HepG2 (cell line): ENCODE data around the gene ADAMTS12. TPM values are rescaled to one million over a fixed set of nuclear protein-coding genes. Genes with fewer than 3 reads are reported as not detected.

Experiments used
- ATAC-seq: fragments of 200-7000 bp; cut with Tn5 transposase; 3 replicates; pipeline ENCODE4 v1.9.1; 2020; ENCODE audit warnings: mild to moderate bottlenecking, moderate library complexity
- BruUV-seq: library from RNA; stranded (reverse); fragments of 400-500 nt; replicated peaks from 2 replicates; lab custom pipeline; 2021; lab: Mats Ljungman, UMichigan
- CTCF ChIA-PET: fragments of 300-600 bp; formaldehyde crosslinking; extraction: SDS; loops from one replicate; lab custom pipeline; 2021; ENCODE audit warnings: low total read pairs, inconsistent platforms, low intra/inter-chr PET ratio; lab: Yijun Ruan, JAX
- POLR2A ChIA-PET: fragments of 350-600 bp; sonication (Branson Sonifier 250); formaldehyde crosslinking; loops from one replicate; lab custom pipeline; 2020; ENCODE audit warnings: antibody characterized with exemption, inconsistent platforms; lab: Yijun Ruan, JAX
- DNase-seq: peaks from one replicate; pipeline ENCODE4 v3.0.0-alpha.2; 2015; ENCODE audit warnings: low spot score
- FAIRE-seq: peaks from 3 replicates; lab custom pipeline; 2011; peaks lifted over from hg19 to GRCh38; lab: Jason Lieb, UNC
- H2AFZ ChIP-seq: one replicate; pipeline ENCODE4 v1.6.1; 2011; ENCODE audit warnings: low read length, inconsistent platforms
- H3K27ac ChIP-seq: fragments of 300-600 bp; 3 replicates; pipeline ENCODE4 v1.8.0; 2011; ENCODE audit warnings: mixed run types, mild to moderate bottlenecking, mixed read lengths, low read length, inconsistent platforms; ENCODE audit not compliant: insufficient read depth; ENCODE audit errors: extremely low read length
- H3K27me3 ChIP-seq, 2 experiments: fragments of 200-600 bp in 1 of 2; 2 replicates in 1 of 2; 3 replicates in 1 of 2; pipeline versions ENCODE4 v1.6.0 to v1.8.0; 2011; ENCODE audit warnings: low read length in 2 of 2, mild to moderate bottlenecking in 2 of 2, moderate library complexity in 2 of 2, inconsistent platforms in 1 of 2; ENCODE audit not compliant: insufficient read depth in 2 of 2, control insufficient read depth in 1 of 2
- H3K36me3 ChIP-seq, 2 experiments: fragments of 200-600 bp in 1 of 2; replicated peaks in 1 of 2; 2 replicates in 1 of 2; 3 replicates in 1 of 2; pipeline versions ENCODE4 v1.5.1 to v1.8.0; 2011; ENCODE audit warnings: low read length in 2 of 2, inconsistent platforms in 1 of 2; ENCODE audit not compliant: insufficient read depth in 2 of 2, control insufficient read depth in 1 of 2
- H3K4me1 ChIP-seq: 2 replicates; pipeline ENCODE4 v1.5.1; 2012; ENCODE audit warnings: low read length, inconsistent platforms; ENCODE audit not compliant: insufficient read depth
- H3K4me2 ChIP-seq: 2 replicates; pipeline ENCODE4 v1.6.0; 2011; ENCODE audit warnings: low read depth, low read length, inconsistent platforms
- H3K4me3 ChIP-seq, 3 experiments: fragments of 200-600 bp in 1 of 3; sonication (generic), shearing (Covaris generic) in 1 of 3; replicated peaks in 1 of 3; 2 replicates each; pipeline ENCODE4 v1.5.1; 2011 to 2016; ENCODE audit warnings: low read length in 3 of 3, inconsistent platforms in 2 of 3, low read depth in 2 of 3, mild to moderate bottlenecking in 2 of 3, control low read depth in 1 of 3, mixed read lengths in 1 of 3; ENCODE audit not compliant: insufficient read depth in 1 of 3
- H3K79me2 ChIP-seq: one replicate; pipeline ENCODE4 v1.6.1; 2011; ENCODE audit warnings: low read length, inconsistent platforms; ENCODE audit not compliant: insufficient read depth
- H3K9ac ChIP-seq: 2 replicates; pipeline ENCODE4 v1.6.0; 2011; ENCODE audit warnings: mild to moderate bottlenecking, low read depth, low read length, inconsistent platforms; ENCODE audit not compliant: insufficient read depth
- H3K9me3 ChIP-seq: 2 replicates; pipeline ENCODE4 v1.5.1; 2012; ENCODE audit warnings: mild to moderate bottlenecking, low read length
- H4K20me1 ChIP-seq: 2 replicates; pipeline ENCODE4 v1.6.0; 2011; ENCODE audit warnings: inconsistent platforms, mild to moderate bottlenecking, low read length, moderate library complexity; ENCODE audit not compliant: insufficient read depth
- HNRNPK ChIP-seq: fragments of 200-400 bp; formaldehyde crosslinking; IDR thresholded peaks from 2 replicates; pipeline ENCODE4 v1.6.1; 2018; ENCODE audit warnings: low read length, low read depth, moderate library complexity, mild to moderate bottlenecking; ENCODE audit not compliant: poor library complexity, severe bottlenecking
- SAP130 ChIP-seq: IDR thresholded peaks from 2 replicates; pipeline ENCODE4 v1.6.1; 2016; ENCODE audit warnings: low read depth
- ZFP36 ChIP-seq: fragments of 150-350 bp; IDR thresholded peaks from 2 replicates; pipeline ENCODE4 v1.6.1; 2018; ENCODE audit warnings: borderline replicate concordance, low read length, low read depth; ENCODE audit not compliant: partially characterized antibody
- WGBS: methylation state at CpG from one replicate; pipeline ENCODE4 v1.1.6; 2017; ENCODE audit warnings: low lambda C conversion rate; 5-methylcytosine and 5-hydroxymethylcytosine counted together
- in situ Hi-C: cut with HindIII; loops from 2 replicates; pipeline ENCODE4 v1.10.0; 2017; ENCODE audit warnings: low pct_unique_long_range_greater_than_20kb; ENCODE audit not compliant: extremely low pct_ligation_motif_present
- intact Hi-C: fragments of 100-400 bp; cut with micrococcal nuclease; formaldehyde crosslinking; loops from one replicate; pipeline ENCODE4 v1.10.0; 2022; ENCODE audit not compliant: unreplicated experiment
- polyA plus RNA-seq, 8 experiments: library from polyadenylated mRNA; depleted of rRNA in 3 of 8; stranded (reverse) in 7 of 8; unstranded in 1 of 8; fragments of >200 nt; fragmentation: Illumina TruSeq in 4 of 8; extraction: Trizol in 4 of 8; gene quantifications; 2 replicates each; pipeline versions ENCODE4 v1.2.1 to v1.2.3, GENCODE V29; 2011 to 2016; ENCODE audit warnings: low read depth in 4 of 8, missing spikeins in 1 of 8, mixed read lengths in 1 of 8; ENCODE audit not compliant: insufficient read depth in 1 of 8
- total RNA-seq, 5 experiments: library from RNA; depleted of rRNA; stranded (reverse); fragments of >200 nt; fragmentation: Illumina TruSeq; extraction: Trizol; gene quantifications; 2 replicates each; pipeline ENCODE4 v1.2.3, GENCODE V29; 2016; ENCODE audit warnings: low read depth in 1 of 5
- TF ChIP-seq, protein P1 (sequence below): sonication (generic); formaldehyde crosslinking; IDR thresholded peaks from 2 replicates; pipeline ENCODE4 v1.4.0; 2020; ENCODE audit warnings: mild to moderate bottlenecking, missing genetic modification reagents
- TF ChIP-seq, protein P2 (sequence below): sonication (generic); formaldehyde crosslinking; IDR thresholded peaks from 2 replicates; pipeline ENCODE4 v1.4.0; 2020; ENCODE audit warnings: mild to moderate bottlenecking, missing genetic modification reagents

ADAMTS12 gene
- total and polyA plus RNA-seq, 2 of the 13 experiments (the other 11 are each of a cell fraction or from before 2014, with no cell fraction given) = 0.03 TPM; not detected in 1

GRCh38 chr5:33631786-33632185, 260.0 kb downstream of the ADAMTS12 start:
- no peaks in the 10 kb centered on the region for H3K4me1 ChIP-seq
- in situ Hi-C loops (no loop called here), intact Hi-C loops (no loop called here)
- 0% methylated on average over 1 of the region's 1 CpG for WGBS
- no peak overlapping the region for H3K27ac ChIP-seq
- no peak overlapping the region for H2AFZ ChIP-seq
- H3K9me3 ChIP-seq = no peaks in the 10 kb centered on the region
- no peak overlapping the region for H3K4me2 ChIP-seq
- ATAC-seq = no peak
- H3K9ac ChIP-seq = no peak overlapping the region
- no peaks in the 10 kb centered on the region for H3K79me2 ChIP-seq
- no peak for DNase-seq
- BruUV-seq = no TSS peak
- no peaks in the 10 kb centered on the region for H4K20me1 ChIP-seq
- no peaks in the 10 kb centered on the region; a peak in 1 of 5 replicates for H3K27me3 ChIP-seq
- ChIA-PET CTCF (no interaction called here), POLR2A (no interaction called here)
- no peak overlapping the region for H3K4me3 ChIP-seq
- TF ChIP-seq SAP130 (CRISPR knock-in tag) = no peak
- TF ChIP-seq HNRNPK = no peak
- TF ChIP-seq, protein P1, sequence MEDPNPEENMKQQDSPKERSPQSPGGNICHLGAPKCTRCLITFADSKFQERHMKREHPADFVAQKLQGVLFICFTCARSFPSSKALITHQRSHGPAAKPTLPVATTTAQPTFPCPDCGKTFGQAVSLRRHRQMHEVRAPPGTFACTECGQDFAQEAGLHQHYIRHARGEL (CRISPR knock-in tag) = no peak
- TF ChIP-seq ZFP36 = no peak
- TF ChIP-seq, protein P2, sequence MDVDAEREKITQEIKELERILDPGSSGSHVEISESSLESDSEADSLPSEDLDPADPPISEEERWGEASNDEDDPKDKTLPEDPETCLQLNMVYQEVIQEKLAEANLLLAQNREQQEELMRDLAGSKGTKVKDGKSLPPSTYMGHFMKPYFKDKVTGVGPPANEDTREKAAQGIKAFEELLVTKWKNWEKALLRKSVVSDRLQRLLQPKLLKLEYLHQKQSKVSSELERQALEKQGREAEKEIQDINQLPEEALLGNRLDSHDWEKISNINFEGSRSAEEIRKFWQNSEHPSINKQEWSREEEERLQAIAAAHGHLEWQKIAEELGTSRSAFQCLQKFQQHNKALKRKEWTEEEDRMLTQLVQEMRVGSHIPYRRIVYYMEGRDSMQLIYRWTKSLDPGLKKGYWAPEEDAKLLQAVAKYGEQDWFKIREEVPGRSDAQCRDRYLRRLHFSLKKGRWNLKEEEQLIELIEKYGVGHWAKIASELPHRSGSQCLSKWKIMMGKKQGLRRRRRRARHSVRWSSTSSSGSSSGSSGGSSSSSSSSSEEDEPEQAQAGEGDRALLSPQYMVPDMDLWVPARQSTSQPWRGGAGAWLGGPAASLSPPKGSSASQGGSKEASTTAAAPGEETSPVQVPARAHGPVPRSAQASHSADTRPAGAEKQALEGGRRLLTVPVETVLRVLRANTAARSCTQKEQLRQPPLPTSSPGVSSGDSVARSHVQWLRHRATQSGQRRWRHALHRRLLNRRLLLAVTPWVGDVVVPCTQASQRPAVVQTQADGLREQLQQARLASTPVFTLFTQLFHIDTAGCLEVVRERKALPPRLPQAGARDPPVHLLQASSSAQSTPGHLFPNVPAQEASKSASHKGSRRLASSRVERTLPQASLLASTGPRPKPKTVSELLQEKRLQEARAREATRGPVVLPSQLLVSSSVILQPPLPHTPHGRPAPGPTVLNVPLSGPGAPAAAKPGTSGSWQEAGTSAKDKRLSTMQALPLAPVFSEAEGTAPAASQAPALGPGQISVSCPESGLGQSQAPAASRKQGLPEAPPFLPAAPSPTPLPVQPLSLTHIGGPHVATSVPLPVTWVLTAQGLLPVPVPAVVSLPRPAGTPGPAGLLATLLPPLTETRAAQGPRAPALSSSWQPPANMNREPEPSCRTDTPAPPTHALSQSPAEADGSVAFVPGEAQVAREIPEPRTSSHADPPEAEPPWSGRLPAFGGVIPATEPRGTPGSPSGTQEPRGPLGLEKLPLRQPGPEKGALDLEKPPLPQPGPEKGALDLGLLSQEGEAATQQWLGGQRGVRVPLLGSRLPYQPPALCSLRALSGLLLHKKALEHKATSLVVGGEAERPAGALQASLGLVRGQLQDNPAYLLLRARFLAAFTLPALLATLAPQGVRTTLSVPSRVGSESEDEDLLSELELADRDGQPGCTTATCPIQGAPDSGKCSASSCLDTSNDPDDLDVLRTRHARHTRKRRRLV (CRISPR knock-in tag) = no peak
- H3K36me3 ChIP-seq = no peaks in the 10 kb centered on the region
- FAIRE-seq = no peak
